GM12801 (cell line): Measurements from ENCODE around the gene RARB.

ENCODE experiments used
- CTCF ChIP-seq: IDR thresholded peaks from one replicate; pipeline ENCODE4 v1.5.1; 2011; ENCODE audit warnings: control low read depth; ENCODE audit not compliant: insufficient read length; ENCODE audit errors: extremely low read depth

Gene RARB

GRCh38 chr3:25537516-25537915 lies 109.5 kb downstream of the RARB start:
- TF ChIP-seq CTCF = no peak

DNA sequence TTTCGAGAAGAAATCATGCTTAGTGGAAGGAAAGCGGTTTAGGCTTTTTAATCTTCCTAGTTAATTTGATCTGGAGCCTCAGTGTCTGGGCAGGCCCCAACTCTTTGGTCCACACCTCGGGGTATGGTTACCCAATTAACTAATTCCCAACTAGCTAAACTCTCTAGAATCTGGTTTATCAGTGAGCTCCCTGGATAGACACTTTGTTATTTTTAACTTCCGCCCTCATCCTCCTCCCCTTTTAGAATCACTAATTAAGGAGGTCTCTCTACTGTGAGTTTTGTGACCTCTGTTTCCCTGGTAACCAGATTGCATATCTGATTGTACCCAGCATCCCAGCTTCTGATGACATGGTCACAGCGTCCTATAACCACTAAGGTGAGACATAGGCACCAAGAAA lies 112.2 kb downstream of the RARB start:
- no peak for TF ChIP-seq CTCF

DNA sequence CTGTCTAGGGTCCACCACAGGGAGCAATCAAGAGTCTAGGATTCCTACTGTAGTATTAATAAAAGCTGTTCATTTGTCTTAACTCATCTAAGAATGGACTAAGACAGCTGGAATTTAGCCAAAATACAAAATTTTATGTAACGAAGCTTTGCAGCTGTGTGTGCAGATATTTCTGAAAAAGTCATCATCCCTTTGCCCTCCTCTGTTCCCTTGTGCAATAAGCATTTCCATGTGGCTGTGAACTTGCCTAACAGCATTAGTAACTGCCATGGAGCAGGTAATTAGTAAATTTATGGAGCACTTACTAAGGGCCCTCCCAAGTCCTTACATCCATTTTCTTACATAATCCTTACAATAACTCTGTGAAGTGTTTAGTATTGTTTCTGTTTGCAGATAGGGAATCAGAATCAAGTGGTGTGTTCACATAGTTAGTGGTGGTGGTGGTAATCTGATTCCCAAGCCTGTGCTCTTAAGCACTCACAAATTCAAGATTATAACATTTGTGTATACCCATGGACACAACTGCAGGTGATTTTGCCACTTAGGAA lies 114.5 kb downstream of the RARB start:
- TF ChIP-seq CTCF = no peak

GRCh38 chr3:25547103-25547502 lies 119.0 kb downstream of the RARB start:
- TF ChIP-seq CTCF = no peak

DNA sequence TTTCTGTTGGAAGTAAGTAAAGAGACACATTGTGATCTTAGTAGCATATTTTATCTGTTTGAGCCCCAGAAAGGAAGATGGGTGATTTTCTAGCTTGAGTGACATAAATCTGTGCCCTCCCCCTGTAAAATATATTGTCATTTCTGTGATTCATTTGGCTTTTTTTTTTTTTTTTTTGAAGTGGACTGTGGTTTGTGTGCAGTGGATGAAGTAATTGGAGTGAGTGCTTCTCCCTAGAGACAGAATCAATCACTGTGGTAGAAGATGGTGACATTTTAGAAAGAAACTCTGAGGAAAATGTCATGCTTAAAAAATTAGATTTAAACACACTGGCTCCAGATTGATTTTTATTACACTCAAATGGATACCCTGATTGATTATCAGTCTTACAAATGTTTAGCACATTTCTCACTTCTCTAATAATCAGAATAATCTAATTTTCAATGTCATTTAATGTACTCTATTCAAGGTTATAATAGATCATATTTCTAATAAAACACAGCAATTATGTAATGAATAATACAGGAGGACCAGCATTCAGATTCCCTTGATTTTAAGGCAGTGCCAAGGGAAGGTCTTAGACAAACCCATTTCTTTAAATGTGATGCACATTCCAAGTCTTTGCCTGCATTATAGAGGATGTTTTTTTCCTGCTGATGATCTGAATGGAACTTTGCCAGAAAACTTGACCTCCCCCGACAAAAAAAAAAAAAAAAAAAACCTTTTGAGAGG lies 120.0 kb downstream of the RARB start:
- TF ChIP-seq CTCF = no peak

GRCh38 chr3:25548836-25549235 lies 120.8 kb downstream of the RARB start:
- no peak for TF ChIP-seq CTCF

- no peak for TF ChIP-seq CTCF
Measured at GRCh38 chr3:25552251-25552650, 124.2 kb downstream of the RARB start.
